ENCODE measurements around the gene PHF21B.
"Not testable (repeated sequence)": the region's sequence is repeated elsewhere in the genome, so short reads cannot be mapped to it uniquely, and the experiment has no call there.

The PHF21B gene

DNA sequence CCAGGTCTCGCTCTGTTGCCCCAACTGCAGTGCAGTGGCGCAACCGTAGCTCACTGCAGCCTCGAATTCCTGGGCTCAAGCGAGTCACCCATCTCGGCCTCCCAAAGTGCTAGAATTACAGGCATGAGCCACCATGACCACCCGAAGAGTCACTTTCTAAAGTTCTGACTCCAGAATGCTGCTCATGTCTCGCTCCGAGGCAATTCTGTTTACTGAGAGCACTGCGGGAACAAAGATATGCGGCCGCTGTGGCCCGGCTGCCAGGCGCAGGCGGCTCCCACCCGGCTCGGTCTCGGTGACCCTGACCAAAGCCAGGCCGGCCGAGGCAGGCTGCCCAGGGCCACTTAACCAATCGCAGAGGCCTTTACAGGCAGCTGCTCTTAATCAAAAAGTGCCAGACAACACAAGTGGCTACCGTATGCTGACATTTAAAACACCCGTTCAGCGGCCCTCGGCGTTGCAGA is 78.7 kb downstream of the PHF21B start:
- peak; percentile 37 for DNase-seq

GRCh38 chr22:44930711-44931035 is 79.1 kb downstream of the PHF21B start:
- DNase-seq = no peak

- DNase-seq = no peak
Observed at GRCh38 chr22:44930016-44930710, 79.6 kb downstream of the PHF21B start.

- DNase-seq = no peak
Observed at GRCh38 chr22:44929359-44930015, 80.3 kb downstream of the PHF21B start.

DNA sequence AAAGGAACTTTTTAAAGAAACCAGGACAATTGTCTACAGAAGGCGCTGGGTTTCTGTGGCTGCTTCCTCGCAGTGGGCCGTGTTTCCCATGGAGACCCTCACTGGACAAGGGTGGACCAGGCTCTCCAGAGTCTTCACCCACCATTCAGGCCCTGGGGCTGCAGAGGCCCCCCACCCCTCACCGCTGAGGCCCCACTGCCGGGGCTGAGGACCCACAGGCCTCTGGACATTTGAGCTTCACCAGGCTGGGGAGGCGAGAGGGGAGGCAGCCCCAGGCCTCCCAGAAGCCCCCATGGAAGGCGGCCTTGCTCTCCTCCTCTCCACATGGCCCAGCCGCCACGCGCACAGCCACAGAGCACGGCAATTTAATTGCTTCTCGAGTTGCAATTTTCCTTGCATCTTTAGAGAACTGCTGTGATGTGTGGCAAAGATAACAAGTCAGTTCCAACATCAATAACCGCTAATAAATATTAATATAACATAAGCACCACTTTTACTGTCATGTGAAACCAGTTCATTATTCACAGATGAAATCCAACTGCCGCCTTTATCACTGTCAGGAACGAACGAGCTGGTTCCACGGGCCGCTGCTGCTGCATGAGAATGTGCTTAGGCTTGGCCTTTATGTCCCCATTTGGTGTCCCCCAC is 81.0 kb downstream of the PHF21B start:
- no peak for DNase-seq

GRCh38 chr22:44928136-44928463 is 81.7 kb downstream of the PHF21B start:
- DNase-seq = no peak

- no peak for DNase-seq
Observed at GRCh38 chr22:44927463-44928135, 82.2 kb downstream of the PHF21B start.

DNA sequence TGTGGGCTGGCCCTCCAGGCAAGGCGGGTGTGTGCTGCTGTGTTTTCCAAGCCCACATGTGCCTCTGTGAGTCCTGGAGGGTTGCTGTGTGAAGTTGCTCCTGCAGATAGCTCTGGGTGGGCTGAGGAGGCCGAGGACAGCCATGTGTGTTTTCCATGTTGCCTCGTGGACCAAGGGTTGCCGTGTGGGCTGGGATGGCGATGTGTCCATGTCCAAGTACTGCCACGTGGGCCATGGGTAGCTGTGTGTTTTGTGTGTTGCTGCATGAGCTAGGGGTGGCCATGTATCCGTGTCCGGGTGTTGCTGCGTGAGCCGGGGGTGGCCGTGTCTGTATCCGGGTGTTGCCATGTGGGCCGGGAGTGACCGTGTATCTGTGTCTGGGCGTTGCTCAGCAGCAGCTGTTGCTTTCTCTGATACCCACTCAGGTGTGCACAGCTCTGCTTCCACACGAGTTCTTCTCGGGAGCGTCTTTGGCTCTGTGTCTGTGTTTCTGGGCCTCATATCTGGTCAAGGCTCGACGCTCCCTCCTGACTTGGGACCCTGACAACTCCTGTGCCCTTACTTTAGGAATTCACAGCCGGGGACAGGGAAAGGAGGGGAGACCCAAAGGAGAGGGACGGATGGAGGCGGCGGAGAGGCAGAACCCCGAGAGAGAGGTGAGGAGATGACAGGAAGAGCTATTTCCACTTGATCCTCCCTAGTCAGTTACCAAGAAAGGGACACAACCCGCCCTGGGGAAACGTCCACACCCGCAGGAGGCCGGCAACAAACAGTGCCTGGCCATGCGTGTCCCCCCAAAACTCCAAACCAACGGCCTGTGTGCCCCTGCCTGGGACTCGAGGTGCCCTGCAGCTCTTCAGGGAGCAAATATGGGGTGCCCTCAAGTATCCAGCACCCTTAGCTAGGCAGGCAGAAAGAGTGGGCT is 83.1 kb downstream of the PHF21B start:
- no peak for DNase-seq

GRCh38 chr22:44926124-44926475 is 83.7 kb downstream of the PHF21B start:
- no peak for DNase-seq

DNA sequence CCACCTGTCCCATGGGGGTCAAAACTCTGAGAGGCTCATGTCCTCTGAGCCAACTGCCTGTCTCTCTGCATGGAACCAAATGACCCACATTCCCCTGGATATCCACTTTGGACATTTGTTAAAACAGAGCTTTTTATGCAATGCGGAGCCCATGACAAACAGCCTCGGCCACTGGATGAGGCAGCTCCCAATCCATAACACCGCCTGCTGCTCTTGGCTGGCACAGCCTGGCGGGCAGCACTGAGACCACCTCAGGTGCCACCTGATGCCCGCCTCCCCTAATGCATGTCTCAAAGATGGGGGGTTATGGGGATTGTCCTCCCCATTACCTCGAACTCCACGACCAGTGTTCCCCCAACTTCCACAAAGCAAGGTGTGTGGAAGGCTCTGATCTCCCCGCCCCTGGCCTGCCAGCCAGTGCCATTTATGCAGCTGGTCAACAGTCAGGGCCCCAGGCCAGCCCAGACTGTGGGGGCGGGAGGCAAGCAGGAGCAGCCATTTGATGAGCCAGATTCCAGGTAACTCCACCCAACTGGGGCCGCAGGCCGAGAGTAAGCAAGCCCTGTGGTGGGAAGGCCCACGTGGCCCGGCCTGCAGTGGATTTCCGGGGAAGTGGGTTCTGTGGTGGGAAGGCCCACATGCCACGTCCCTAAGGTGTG is 84.2 kb downstream of the PHF21B start:
- DNase-seq = no peak

DNA sequence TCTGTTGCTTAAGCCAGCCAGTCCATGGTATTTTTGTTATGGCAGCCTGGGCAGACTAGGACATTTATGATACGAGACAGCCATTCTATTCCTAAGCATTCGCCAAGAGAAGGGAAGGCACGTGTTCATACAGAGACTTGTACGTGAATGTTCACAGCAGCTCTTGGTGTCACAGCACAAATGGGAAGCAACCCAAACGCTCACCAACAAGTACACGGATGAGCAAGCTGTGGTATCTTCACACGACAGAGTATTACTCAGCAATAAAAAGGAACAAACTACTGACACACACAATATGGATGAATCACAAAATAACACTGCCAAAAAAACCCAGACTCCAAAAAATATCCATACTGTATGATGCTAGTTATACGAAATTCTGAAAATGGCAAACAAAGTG is 85.1 kb downstream of the PHF21B start:
- DNase-seq = no peak

GRCh38 chr22:44924098-44924497 is 85.7 kb downstream of the PHF21B start:
- DNase-seq = no peak

DNA sequence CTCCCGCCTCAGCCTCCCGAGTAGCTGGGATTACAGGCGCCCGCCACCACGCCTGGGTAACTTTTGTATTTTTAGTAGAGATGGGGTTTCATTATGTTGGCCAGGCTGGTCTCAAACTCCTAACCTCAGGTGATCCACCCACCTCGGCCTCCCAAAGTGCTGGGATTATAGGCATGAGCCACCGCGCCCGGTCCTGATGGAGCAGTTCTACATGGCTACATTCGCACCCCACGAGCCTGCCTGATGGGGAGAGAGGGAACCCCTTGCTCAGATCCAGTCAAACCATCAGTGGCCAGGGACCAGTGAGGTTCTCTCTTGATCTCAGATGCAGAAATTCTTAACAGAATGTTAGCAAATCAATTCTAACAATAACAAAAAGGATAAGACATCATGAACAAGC is 88.0 kb downstream of the PHF21B start:
- DNase-seq = not testable (repeated sequence)

DNA sequence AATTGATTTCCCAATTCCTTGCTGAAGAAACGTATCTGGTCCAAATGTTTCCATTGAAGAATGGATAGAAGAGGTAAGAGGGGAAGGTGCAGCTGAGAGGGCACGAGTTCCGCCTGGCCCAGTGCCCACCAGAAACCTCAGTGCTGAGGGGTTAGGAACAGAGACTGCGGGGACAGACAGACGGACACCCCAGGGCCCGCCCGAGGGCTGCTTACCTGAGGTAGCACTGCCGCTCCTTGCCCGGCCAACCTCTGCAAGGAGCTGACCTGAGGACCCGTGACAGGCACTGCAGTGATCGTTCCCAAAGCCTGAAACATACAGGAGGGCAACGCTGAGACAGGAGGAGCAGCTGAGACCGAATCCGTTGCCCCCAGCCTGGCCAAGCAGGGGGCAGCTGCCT is 89.6 kb downstream of the PHF21B start:
- DNase-seq = no peak

DNA sequence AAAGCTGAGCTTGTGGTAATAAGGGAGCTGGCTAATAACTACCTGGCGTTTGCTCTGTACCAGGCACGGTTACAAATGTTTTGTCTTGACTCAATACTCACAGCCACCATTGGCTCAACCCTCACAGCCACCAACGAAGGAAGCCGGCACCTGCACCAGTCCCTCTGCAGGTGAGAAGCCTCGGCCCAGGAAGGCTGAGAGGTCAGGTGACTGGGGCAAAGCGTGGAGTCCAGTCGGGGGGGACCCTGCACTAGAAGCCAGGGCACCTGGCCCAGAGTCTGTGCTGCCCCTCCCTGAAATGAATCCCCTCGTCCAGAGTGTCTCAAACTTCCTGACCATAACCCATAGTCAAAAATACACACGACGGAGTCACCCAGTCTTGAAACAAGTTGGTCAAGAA is 90.1 kb downstream of the PHF21B start:
- no peak for DNase-seq

DNA sequence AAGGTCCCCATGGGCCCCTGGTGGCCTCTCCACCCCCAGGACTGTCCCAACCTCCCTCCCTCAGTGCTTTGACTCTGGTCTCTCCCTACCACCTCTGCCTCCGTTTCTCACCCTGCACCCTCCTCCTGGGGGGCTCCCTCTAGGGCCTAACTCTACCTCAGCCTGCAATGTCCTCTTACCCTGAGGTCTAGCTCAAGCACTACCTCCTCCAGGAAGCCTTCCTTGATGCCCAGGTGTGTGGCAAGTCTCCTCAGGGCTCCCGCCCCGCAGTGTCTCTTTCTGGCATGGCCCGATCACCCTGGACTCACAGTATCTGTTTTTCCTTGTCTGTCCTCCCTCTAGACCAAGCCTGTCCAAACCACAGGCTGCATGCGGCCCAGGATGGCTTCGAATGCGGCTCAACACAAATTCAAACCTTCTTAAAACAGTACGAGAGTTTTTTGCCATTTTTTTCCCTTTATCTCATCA is 90.8 kb downstream of the PHF21B start:
- no peak for DNase-seq

DNA sequence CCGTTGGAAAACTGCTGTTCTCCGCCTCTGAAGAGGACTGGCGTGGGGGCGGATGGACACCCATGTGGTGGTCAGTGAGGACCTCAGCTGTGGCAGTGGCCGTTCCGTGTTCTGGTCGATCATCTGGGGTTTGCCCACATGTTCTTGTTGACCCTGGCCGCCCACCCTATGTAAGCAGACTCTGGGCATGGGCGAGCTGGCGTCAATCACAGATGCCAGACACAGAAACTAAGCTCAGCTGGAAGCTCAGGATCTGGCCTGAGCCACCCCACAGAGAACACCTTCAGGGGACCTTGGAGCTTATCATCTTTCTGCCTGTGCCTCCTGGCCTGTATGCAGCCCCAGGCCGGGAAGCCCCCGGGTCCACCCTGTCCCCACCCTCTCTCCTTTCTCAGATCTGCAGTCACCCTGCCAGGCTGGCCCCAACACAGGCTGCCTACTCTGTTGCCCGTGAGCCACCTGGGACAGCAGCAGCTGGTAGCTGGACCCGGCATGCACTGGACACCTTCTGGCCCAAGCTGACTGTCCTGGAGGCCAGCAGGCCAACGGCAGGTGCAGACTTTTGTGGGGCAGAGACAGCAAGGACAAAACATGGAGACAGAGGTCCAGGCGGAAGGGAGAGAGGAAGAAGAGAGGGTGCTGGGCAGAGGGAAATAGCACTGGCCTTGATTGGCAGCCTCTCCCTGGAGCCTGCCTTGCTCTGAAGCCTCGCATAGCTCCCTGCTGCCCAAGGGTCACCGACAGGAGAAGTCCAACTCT is 91.5 kb downstream of the PHF21B start:
- no peak for DNase-seq

DNA sequence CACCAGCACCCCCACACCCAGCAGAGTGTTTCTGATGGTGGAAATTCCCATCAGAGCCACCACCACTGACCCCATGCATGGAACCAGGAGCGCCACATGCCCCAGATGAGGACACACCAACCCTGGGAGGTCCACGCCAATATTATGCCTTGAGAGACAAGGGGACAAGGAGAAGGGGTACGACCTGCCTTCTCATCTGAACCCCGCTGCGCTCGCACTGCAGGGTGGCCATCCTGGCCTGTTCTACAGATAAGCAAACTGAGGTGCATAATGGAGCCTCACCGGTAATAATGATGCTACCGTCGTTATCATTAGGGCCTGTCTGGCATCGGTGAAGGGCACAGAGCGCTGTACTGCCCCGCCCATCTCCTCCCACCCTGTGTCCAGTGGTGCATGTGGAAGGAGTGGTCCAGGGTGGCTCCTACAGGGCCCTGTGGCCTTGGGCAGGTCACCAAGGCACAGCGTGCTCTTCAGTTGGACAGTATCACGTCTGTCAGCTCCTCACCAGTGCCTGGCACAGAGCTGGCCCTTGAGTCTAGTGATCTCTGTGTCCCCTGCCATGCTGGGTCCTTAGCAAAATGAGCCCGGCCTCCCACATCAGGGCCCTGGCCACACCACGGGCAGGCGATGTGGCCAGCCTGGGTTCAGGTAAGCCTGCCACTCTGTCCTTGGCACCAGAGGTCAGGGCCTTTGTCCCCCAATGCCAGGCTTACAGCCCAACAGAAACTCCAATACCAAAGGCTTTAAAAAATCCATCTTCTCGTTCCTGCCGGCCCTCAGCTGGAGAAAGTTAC is 92.2 kb downstream of the PHF21B start:
- DNase-seq = no peak

GRCh38 chr22:44916281-44917231 is 93.2 kb downstream of the PHF21B start:
- DNase-seq = no peak

Measured in fibroblast of skin of right biceps (primary cell).